NCI-H1048 (cell line): ENCODE measurements around the gene POLD3.
"Not testable (repeated sequence)": the region's sequence is repeated elsewhere in the genome, so short reads cannot be mapped to it uniquely, and the experiment has no call there.

Experiments used
- DNase-seq: peaks from one replicate; lab custom pipeline; 2025; lab: John Stamatoyannopoulos, UW

POLD3 gene

GRCh38 chr11:74583024-74583624 is 9.3 kb upstream of the POLD3 start:
- DNase-seq, result no peak

DNA sequence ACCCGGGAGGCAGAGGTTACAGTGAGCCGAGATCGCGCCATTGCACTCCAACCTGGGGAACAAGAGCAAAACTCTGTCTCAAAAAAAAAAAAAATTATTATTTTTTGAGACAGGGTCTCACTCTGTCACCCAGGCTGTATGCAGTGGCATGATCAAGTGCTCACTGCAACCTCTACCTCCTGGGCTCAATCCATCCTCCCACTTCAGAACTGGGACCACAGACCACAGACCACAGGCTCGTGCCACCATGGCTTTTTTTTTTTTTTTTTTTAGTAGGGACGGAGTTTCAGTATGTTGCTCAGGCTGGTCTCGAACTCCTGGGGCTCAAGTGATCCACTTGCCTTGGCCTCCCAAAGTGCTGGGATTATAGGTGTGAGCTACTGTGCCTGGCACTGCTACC is 1.9 kb upstream of the POLD3 start:
- not testable (repeated sequence) for DNase-seq

DNA sequence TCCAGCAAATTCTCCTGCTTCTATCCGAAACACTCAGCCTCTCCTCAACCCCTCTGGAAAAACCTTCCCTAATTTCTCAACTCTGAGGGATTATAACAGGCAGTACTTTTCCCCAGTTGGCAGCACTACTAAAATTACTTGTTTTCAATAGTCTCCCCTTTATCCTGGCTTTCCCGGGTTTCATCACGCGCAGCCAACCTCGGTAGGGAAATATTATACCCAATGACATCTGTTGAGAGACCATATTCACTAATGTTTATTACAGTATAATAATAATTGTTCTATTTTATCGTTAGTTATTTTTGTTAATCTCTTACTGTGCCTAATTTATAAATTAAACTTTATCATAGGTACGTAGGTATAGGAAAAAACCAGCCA is 330 bp upstream of the POLD3 start:
- no peak for DNase-seq

GRCh38 chr11:74593463-74593862 is 1.1 kb downstream of the POLD3 start:
- no peak for DNase-seq

DNA sequence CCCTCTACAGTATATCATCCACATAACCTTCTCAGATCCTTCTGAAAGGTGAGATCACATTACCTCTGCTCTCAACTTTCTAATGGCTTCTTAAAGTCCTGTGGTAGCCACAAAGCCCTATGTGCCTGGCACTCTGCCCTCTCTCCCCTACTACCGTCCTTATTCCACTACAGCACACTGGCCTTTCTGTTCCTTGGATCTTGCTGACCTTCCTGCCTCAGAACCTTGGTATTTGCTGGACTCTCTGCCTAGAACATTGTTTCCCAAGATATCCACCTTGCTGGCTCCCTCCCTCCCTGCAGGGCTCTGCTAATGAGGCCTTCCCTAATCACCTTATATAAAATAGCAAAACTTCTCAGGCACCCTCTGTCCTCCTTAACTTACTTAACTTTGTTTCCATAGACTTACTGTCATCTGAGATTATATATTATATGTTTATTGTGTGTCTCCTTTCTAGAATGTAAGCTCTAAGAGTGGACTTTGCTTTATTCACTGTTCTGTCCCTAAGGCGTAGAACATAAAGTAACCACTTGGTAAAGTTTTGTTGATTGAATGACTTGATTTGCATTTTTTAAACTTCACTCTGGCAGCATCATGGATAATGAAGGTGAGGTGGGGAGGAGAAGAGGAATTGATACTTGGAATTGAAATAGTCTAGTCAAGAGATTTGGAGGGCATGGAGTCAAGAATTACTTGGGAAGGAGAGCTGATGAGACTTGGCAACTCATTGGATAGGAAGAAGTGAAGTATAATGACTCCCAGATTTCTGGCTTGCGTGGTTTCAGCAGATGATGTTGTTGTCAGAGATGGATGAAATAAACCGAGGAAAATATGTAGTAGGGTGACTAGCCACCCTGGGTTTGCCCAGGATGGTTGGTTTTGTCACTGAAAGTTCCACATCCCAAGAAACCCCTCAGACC is 10.5 kb downstream of the POLD3 start:
- no peak for DNase-seq

DNA sequence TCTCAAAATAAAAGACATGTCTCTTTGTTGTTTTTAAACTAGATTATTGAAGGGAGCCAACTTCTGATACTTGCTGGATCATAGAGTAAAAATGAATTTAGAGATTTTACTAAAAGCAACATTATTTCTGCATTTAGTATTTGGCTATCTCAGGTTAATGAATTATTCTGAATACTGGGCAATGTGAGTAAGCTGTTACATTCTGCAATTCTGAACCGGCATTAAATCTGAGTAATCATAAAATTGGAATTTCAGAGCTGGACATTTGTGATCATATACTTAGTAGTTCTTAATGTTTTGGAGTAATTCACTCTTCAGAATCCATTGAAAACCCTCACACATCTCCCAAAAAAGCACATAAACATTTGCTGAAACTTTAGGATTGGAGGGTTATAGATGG is 11.5 kb downstream of the POLD3 start:
- DNase-seq, result no peak

- no peak for DNase-seq
These were observed 11.9 kb downstream of the POLD3 start for GRCh38 chr11:74604311-74604710.

DNA sequence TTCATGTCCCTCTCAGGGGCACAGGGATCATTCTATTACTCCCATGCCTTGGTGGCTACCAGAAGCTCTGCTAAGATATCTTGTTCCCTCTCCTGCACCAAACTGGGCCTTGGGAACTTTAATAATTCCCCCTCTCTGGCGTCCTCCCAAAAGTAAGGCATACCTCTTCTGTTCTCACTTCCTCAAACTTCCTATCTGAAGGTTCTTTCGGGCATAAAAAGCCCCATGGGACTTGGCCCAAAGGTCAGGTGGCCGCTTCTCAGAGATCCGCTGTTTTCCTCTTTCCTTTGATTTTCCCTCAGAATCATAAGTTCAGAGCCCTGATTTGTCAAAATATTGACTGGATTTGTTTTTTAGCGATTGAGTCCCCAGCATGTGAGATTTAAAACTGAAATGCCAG is 13.0 kb downstream of the POLD3 start:
- DNase-seq, result no peak

- no peak for DNase-seq
These were observed 16.0 kb downstream of the POLD3 start for GRCh38 chr11:74608431-74608830.

GRCh38 chr11:74611369-74611861 is 19.0 kb downstream of the POLD3 start:
- DNase-seq, result no peak

GRCh38 chr11:74612877-74613276 is 20.5 kb downstream of the POLD3 start:
- no peak for DNase-seq

GRCh38 chr11:74615311-74615710 is 22.9 kb downstream of the POLD3 start:
- DNase-seq, result no peak

DNA sequence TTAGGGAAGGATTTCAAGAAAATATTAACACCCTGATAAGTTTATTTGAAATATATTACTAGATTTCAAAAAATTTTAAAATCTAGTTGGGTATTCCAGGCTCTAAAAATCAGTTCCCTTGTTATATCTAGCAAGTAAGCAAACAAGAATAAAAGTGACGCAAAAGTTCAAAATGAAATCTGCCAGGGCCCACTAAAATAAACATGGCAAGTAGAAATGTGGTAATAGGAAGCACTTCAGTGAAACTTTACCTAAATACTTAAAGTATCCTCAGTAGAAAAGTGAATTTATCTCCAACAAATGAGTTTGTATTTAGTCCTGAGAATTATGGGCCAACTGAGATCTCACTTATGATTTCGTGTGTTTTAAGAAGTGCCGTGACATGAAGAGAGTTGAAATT is 23.6 kb downstream of the POLD3 start:
- no peak for DNase-seq

DNA sequence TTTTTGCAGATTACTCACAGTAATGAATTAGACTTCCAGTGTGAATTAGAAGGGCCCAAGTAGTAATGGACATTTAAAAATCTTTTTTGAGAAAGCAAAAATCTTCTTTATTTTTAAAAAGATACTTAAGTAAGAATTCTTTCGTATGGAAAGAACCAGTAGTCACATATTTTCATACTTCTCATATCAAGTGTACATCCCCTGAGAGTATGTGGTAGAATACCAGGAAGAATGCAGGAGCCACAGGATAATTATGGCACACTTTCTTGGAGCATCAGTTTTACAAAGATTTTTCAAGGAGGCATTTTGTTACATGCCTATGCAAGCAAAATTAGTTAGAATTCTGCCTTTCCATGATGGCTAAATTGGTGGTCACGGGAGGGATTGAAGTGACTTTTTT is 28.1 kb downstream of the POLD3 start:
- no peak for DNase-seq

DNA sequence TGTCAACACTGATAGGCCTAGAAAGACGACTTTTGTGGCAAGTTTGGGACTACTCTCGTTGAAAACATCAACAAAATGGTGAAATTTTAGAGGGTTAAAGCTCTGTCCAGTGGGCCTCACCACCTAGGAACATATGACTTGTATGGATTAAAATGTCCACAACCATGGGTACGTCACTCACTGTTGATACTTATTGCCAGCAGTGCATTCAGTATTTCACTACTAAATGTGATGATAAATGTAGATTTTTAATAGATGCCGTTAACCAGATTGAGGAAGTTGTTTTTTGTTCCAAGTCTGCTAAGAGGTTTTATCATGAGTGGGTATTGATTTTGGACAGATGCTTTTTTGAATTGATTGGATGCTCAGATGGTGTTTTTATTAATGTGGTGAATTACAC is 33.7 kb downstream of the POLD3 start:
- no peak for DNase-seq

DNA sequence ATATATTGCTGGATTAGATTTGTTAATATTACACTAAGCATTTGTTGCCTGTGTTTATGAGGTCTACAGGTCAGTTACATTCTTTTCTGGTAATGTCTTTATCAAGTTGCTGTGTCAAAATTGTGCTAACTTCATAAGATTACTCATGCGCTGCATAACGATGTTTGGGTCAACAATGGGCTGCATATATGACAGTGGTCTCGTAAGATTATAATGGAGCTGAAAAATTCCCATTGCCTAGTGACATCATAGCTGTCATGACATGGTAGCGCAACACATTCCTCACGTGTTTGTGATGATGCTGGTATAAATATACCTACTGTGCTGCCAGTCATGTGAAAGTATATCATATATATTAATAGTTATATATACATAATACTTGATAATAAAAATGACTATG is 34.2 kb downstream of the POLD3 start:
- DNase-seq, result no peak

- no peak for DNase-seq
These were observed 35.0 kb downstream of the POLD3 start for GRCh38 chr11:74627381-74627780.

DNA sequence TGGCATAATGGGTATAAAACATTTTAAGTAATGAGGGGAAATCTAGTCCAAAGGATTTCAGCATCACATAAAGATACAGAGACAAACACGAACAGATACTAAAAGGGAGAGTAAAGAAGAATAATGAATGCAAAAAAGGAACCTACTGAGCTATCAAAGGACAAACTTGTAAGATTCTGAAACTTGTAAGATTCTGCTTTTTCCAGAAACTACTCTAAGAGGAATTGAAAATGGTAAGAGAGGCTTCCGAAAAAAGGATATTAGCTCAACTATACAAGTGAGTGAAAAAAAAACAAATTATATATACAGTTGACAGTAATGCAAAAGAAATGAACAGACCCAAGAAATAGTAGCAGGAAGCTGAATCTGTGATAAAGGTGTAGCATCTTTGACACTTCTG is 37.7 kb downstream of the POLD3 start:
- DNase-seq, result no peak

GRCh38 chr11:74633406-74634393 is 41.3 kb downstream of the POLD3 start:
- no peak for DNase-seq

GRCh38 chr11:74634537-74634936 is 42.2 kb downstream of the POLD3 start:
- DNase-seq, result no peak

DNA sequence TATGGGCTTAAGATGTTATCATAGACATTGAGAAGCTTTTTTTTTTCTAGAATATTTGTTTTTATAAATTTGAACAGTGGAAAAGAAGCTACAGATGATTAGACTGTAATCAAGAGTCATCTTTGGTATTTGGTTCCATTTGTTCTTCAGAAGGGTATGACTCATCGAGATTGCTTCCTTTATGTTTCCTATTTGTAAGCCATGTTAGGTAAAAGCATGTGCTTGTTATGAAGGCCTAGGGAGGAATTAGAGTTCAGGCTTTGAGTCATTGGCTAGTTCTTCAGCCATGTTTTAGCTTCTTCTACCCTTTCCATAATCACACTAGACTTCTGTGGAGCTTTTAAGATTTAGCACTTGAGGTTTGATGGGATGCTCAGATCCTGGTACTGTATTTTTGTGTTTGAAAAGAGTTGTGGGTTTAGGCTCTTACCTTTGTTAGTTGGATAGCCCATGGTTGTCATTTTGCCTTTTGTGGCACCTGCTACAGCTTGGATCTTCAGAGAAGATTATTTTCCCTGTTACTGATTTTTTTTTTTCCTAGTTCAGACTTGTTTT is 44.3 kb downstream of the POLD3 start:
- DNase-seq, result no peak

- no peak for DNase-seq
These were observed 45.3 kb downstream of the POLD3 start for GRCh38 chr11:74637700-74638099.
